Heart left ventricle (tissue), 13 donors: ENCODE data around the gene NUP88.

ENCODE experiments used
- POLR2A ChIP-seq, 2 donors: fragments of 450-650 bp; IDR thresholded peaks; one replicate each; pipeline ENCODE4 v1.6.1; 2017; ENCODE audit warnings: antibody characterized with exemption in 2 of 2, mild to moderate bottlenecking in 2 of 2, moderate library complexity in 2 of 2
- TF ChIP-seq, protein P1 (sequence below), 12 donors: fragments of 200-600 bp; sonication (generic) in 4 of 12; IDR thresholded peaks; one replicate each; pipeline versions ENCODE4 v1.5.0 to v1.8.0; 2018 to 2022; ENCODE audit warnings: antibody characterized with exemption in 12 of 12, mild to moderate bottlenecking in 5 of 12
- donor health status: ischemic (EF 13 %, LVEDD 7.1; RV severe dilation, severe dysfunction).
- donor health status: DM: no; HTN: yes; CAD: no.
- donor health status: DM: no; HTN: no; CAD: no.
- donor health status: ischemic (EF 25% LVEDD 6.9; RV normal size, moderate dysfunction).
- donor health status: ischemic (EF 25% LVEDD 5.7; RV mildly dilated, moderate dysfunction).
- donor health status: ischemic (EF 35%, LVEDD 5.7; RV mildly dilated, moderate dysfunction).
- donor health status: nonischemic (EF 11% LVEDD 7.7; RV severe dilation, severe dysfunction).
- donor health status: DM: yes; HTN: yes; CAD: no.
- donor health status: PGD.
- donor health status: ischemic (EF 29% LVEDD 5.4; RV normal size, mild dysfunction).
- donor health status: nonischemic (EF 23%, LVEDD 6.1; RV moderate dilation, normal function).

DNA sequence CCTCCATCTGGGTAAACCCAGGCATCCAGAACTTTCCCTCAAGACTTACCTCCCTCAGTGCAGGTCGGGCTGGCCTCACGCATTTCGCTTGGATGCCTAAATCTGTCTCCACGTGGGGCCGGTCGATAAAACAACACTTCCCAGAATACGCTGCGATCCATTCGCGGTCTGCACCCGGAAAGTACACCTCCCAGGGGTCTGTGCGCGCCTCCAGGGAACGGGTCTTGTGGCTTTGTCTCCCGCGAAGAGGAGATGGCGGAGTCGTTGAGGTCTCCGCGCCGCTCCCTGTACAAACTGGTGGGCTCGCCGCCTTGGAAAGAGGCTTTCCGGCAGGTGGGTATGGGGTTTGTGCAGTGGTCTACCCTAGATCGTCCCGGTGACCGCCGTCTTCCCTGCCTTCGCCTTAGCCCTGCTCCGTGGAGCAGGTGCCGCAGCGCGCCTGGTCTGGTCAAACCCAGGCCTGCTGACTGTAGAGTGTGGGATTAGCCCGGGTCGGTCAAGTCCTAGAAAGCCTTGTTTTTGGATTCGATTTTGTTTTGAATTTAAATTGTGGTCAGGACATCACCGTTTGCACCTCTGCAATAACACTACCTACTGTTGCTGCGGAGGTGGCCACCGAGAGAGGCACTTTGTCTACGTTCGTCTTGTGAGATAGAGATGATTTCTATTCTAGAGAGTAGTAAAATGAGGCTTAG is 644 bp upstream of the NUP88 start, which contains the start of gene RPAIN:
- TF ChIP-seq, protein P1, sequence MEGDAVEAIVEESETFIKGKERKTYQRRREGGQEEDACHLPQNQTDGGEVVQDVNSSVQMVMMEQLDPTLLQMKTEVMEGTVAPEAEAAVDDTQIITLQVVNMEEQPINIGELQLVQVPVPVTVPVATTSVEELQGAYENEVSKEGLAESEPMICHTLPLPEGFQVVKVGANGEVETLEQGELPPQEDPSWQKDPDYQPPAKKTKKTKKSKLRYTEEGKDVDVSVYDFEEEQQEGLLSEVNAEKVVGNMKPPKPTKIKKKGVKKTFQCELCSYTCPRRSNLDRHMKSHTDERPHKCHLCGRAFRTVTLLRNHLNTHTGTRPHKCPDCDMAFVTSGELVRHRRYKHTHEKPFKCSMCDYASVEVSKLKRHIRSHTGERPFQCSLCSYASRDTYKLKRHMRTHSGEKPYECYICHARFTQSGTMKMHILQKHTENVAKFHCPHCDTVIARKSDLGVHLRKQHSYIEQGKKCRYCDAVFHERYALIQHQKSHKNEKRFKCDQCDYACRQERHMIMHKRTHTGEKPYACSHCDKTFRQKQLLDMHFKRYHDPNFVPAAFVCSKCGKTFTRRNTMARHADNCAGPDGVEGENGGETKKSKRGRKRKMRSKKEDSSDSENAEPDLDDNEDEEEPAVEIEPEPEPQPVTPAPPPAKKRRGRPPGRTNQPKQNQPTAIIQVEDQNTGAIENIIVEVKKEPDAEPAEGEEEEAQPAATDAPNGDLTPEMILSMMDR (IDR thresholded peaks at IDR 0.05), result no peak
- TF ChIP-seq POLR2A (IDR thresholded peaks at IDR 0.05), result peak in 1 of 2 donors; percentile 45
